Endodermal cell (in vitro differentiated cells): ENCODE measurements around the gene CDH4. TPM values are rescaled to one million over a fixed set of nuclear protein-coding genes. Genes with fewer than 3 reads are reported as not detected.
"Not testable (repeated sequence)": the region's sequence is repeated elsewhere in the genome, so short reads cannot be mapped to it uniquely, and the experiment has no call there.

Source experiments
- DNase-seq: peaks from one replicate; pipeline ENCODE4 v3.0.0-alpha.2; 2017
- H3K27ac ChIP-seq: 2 replicates; pipeline ENCODE4 v1.5.1; 2013; ENCODE audit warnings: mild to moderate bottlenecking, low read depth, low read length, moderate library complexity
- H3K27me3 ChIP-seq: 2 replicates; pipeline ENCODE4 v1.6.1; 2013; ENCODE audit warnings: mild to moderate bottlenecking, low read length, moderate library complexity; ENCODE audit not compliant: insufficient read depth, control insufficient read depth, poor library complexity, severe bottlenecking
- H3K36me3 ChIP-seq: 2 replicates; pipeline ENCODE4 v1.7.0; 2013; ENCODE audit warnings: mild to moderate bottlenecking, low read length, moderate library complexity; ENCODE audit not compliant: control insufficient read depth, insufficient read depth
- H3K4me1 ChIP-seq: one replicate; pipeline ENCODE4 v1.7.0; 2013; ENCODE audit warnings: low read length; ENCODE audit not compliant: control insufficient read depth, insufficient read depth
- H3K4me3 ChIP-seq: 2 replicates; pipeline ENCODE4 v1.5.1; 2013; ENCODE audit warnings: mild to moderate bottlenecking, low read length, moderate library complexity
- H3K9ac ChIP-seq: 2 replicates; pipeline ENCODE4 v1.6.1; 2013; ENCODE audit warnings: mild to moderate bottlenecking, low read length, moderate library complexity; ENCODE audit not compliant: poor library complexity, severe bottlenecking; ENCODE audit errors: extremely low read depth
- H3K9me3 ChIP-seq: 2 replicates; pipeline ENCODE4 v1.6.1; 2013; ENCODE audit warnings: mild to moderate bottlenecking, low read length, moderate library complexity; ENCODE audit not compliant: control insufficient read depth
- H3K27ac Mint-ChIP-seq: 2 replicates; pipeline ENCODE4 v1.8.0; 2020; ENCODE audit warnings: mixed read lengths
- H3K27me3 Mint-ChIP-seq: 2 replicates; pipeline ENCODE4 v1.8.0; 2021; ENCODE audit warnings: mild to moderate bottlenecking, mixed read lengths; ENCODE audit not compliant: insufficient read depth
- H3K36me3 Mint-ChIP-seq: 2 replicates; pipeline ENCODE4 v1.8.0; 2020; ENCODE audit warnings: low read depth, mixed read lengths
- H3K4me1 Mint-ChIP-seq: 2 replicates; pipeline ENCODE4 v1.8.0; 2020; ENCODE audit warnings: mixed read lengths
- H3K4me3 Mint-ChIP-seq: 2 replicates; pipeline ENCODE4 v1.8.0; 2020; ENCODE audit warnings: mild to moderate bottlenecking, moderate library complexity, mixed read lengths
- H3K9me3 Mint-ChIP-seq: 2 replicates; pipeline ENCODE4 v1.8.0; 2020; ENCODE audit warnings: mild to moderate bottlenecking, mixed read lengths
- WGBS, 2 experiments: methylation state at CpG; one replicate each; pipeline versions ENCODE4 v1.1.5 to v1.1.7; 2013; ENCODE audit warnings: missing lambda C conversion rate in 2 of 2, mixed read lengths in 1 of 2; ENCODE audit not compliant: insufficient coverage in 1 of 2, insufficient read length in 1 of 2; 5-methylcytosine and 5-hydroxymethylcytosine counted together
- total RNA-seq, 2 donors: library from RNA; stranded (reverse); fragmentation: NEBNext Ultra II Directional in 1 of 2; extraction: Animal tissue kit (Norgen Biotek cat#: 25700) in 1 of 2; gene quantifications; 2 replicates in 1 of 2; 3 replicates in 1 of 2; pipeline ENCODE4 v1.2.1, GENCODE V29; 2021
- TF ChIP-seq, protein P1 (sequence below): fragments of 200-600 bp; sonication (generic); conservative IDR thresholded peaks from 2 replicates; pipeline ENCODE4 v1.5.0; 2021; ENCODE audit warnings: antibody characterized with exemption, mild to moderate bottlenecking

Gene CDH4
- total RNA-seq, 2 donors from 2014 or later, result 1.8 to 5.8 TPM

DNA sequence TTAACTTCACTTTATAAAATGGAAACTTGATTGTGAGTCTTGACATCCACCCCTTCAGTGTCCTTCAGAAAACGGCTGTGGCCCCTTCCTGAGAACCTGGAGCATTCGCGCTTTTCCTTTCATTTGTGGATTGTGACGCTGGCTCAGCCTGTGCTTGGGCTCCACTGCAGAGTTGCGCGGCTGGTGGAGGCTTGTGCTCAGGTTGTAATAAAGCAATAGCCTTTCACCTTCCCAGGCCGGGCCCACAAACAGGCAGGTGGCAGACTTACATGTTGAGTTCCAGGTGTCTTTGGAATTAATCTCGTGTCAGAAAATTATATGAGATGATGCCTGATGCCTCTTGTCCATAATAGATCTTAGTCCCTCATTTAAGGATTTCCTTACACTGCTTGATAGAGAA lies 199.9 kb downstream of the CDH4 start:
- TF ChIP-seq, protein P1, sequence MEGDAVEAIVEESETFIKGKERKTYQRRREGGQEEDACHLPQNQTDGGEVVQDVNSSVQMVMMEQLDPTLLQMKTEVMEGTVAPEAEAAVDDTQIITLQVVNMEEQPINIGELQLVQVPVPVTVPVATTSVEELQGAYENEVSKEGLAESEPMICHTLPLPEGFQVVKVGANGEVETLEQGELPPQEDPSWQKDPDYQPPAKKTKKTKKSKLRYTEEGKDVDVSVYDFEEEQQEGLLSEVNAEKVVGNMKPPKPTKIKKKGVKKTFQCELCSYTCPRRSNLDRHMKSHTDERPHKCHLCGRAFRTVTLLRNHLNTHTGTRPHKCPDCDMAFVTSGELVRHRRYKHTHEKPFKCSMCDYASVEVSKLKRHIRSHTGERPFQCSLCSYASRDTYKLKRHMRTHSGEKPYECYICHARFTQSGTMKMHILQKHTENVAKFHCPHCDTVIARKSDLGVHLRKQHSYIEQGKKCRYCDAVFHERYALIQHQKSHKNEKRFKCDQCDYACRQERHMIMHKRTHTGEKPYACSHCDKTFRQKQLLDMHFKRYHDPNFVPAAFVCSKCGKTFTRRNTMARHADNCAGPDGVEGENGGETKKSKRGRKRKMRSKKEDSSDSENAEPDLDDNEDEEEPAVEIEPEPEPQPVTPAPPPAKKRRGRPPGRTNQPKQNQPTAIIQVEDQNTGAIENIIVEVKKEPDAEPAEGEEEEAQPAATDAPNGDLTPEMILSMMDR, result no peak
- H3K36me3 ChIP-seq, result no peaks in the 10 kb centered on the region
- H3K4me1 ChIP-seq, result peaks cover 10% of the 10 kb centered on the region
- no peaks in the 10 kb centered on the region for H3K9me3 Mint-ChIP-seq
- no peak overlapping the region for H3K27ac Mint-ChIP-seq
- H3K4me3 Mint-ChIP-seq, result no peak overlapping the region
- H3K9me3 ChIP-seq, result no peaks in the 10 kb centered on the region
- H3K9ac ChIP-seq, result no peak overlapping the region
- DNase-seq, result no peak
- no peak overlapping the region for H3K27ac ChIP-seq
- H3K36me3 Mint-ChIP-seq, result no peaks in the 10 kb centered on the region
- peaks cover 6% of the 10 kb centered on the region for H3K27me3 Mint-ChIP-seq
- WGBS, 2 experiments, result 82 to 100% methylated on average over 3 to 8 of the region's 8 CpGs
- no peaks in the 10 kb centered on the region for H3K27me3 ChIP-seq
- H3K4me3 ChIP-seq, result no peak overlapping the region
- H3K4me1 Mint-ChIP-seq, result peaks cover 59% of the 10 kb centered on the region

DNA sequence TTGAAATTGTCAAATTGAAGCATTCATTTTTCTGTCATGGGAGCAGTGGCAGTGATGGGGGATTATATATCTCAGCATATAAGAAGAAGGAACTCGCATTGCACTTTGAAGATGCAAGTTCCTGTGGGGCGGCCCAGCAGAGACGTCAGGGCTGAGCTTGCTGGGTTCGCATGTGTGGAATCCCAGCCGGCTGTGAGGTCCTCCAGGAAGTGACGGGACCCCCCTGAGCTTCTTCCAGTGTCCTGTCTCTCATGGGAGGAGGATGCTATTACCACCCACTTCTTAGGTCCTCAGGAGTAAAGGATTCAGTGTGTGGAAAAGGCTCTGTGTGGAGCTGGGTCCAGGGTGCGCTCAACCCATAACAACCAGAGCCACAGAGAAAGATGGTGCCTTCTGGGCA lies 201.2 kb downstream of the CDH4 start:
- no peak overlapping the region for H3K27ac Mint-ChIP-seq
- peaks cover 49% of the 10 kb centered on the region for H3K4me1 Mint-ChIP-seq
- H3K36me3 ChIP-seq, result no peaks in the 10 kb centered on the region
- H3K36me3 Mint-ChIP-seq, result no peaks in the 10 kb centered on the region
- no peak overlapping the region for H3K27ac ChIP-seq
- H3K9ac ChIP-seq, result no peak overlapping the region
- no peaks in the 10 kb centered on the region for H3K27me3 ChIP-seq
- no peaks in the 10 kb centered on the region for H3K9me3 Mint-ChIP-seq
- WGBS, 2 experiments, result 81 to 86% methylated on average over 7 of the region's 7 CpGs
- TF ChIP-seq, protein P1, result no peak
- H3K27me3 Mint-ChIP-seq, result peaks cover 6% of the 10 kb centered on the region
- H3K4me1 ChIP-seq, result peaks cover 4% of the 10 kb centered on the region
- no peak overlapping the region for H3K4me3 Mint-ChIP-seq
- no peaks in the 10 kb centered on the region for H3K9me3 ChIP-seq
- H3K4me3 ChIP-seq, result no peak overlapping the region
- DNase-seq, result peak; percentile 71

DNA sequence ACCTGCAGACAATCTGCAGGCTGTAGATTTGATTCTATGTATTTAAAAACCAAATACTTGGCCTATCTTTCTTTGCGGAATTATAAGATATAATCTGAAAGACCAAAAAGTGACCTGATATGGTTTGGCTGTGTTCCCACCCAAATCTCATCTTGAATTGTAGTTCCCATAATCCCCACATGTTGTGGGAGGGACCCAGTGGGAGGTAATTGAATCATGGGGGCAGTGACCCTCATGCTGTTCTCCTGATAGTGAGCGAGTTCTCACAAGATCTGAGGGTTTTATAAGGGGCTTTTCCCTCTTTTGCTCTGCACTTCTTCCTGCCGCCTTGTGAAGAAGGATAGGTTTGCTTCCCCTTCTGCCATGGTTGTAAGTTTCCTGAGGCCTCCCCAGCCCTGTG lies 201.6 kb downstream of the CDH4 start:
- H3K9ac ChIP-seq, H3K9me3 Mint-ChIP-seq, H3K27me3 ChIP-seq, H3K36me3 ChIP-seq, H3K4me1 ChIP-seq, DNase-seq, H3K27me3 Mint-ChIP-seq, H3K9me3 ChIP-seq, H3K4me3 Mint-ChIP-seq, H3K36me3 Mint-ChIP-seq, H3K4me3 ChIP-seq, H3K27ac Mint-ChIP-seq, H3K27ac ChIP-seq: not testable (repeated sequence)
- peaks cover 45% of the 10 kb centered on the region for H3K4me1 Mint-ChIP-seq
- WGBS, 2 experiments, result 50 to 77% methylated on average over 1 to 3 of the region's 3 CpGs

DNA sequence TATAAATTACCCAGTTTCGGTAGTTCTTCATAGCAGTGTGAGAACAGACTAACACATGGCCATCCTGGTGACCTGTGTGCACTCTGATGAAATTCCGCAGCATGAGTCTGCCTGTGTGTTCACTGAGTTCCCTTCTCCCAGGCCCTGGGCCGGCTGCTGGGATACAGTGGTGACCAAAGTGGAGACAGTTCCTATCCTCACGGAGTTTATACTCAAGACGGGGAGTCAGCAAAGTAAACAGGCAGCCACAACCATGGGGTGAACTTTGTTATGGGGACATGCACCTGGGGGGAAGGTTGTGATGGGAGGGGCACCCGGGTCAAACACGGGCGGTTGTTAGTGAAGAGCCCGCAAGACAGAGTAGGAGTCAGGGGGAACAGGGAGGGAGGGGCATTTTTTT lies 202.0 kb downstream of the CDH4 start:
- Histone ChIP-seq H3K36me3 (no peaks in the 10 kb centered on the region), H3K4me3 (no peak overlapping the region), H3K27ac (no peak overlapping the region), H3K4me1 (no peaks in the 10 kb centered on the region), H3K27me3 (no peaks in the 10 kb centered on the region), H3K9ac (no peak overlapping the region), H3K9me3 (no peaks in the 10 kb centered on the region)
- Mint-ChIP-seq H3K4me1 (peaks cover 41% of the 10 kb centered on the region), H3K36me3 (no peaks in the 10 kb centered on the region), H3K27ac (no peak overlapping the region), H3K4me3 (no peak overlapping the region), H3K9me3 (no peaks in the 10 kb centered on the region), H3K27me3 (peaks cover 6% of the 10 kb centered on the region)
- WGBS, 2 experiments, result 94 to 96% methylated on average over 5 to 9 of the region's 9 CpGs
- TF ChIP-seq, protein P1, result no peak
- no peak for DNase-seq
